T follicular helper cell (primary cell): ENCODE results near the gene METRNL.
"Not testable (repeated sequence)": the region's sequence is repeated elsewhere in the genome, so short reads cannot be mapped to it uniquely, and the experiment has no call there.

Experiments used
- DNase-seq: peaks from one replicate; pipeline ENCODE4 v3.0.0-alpha.2; 2020; ENCODE audit warnings: low read depth

The METRNL gene

DNA sequence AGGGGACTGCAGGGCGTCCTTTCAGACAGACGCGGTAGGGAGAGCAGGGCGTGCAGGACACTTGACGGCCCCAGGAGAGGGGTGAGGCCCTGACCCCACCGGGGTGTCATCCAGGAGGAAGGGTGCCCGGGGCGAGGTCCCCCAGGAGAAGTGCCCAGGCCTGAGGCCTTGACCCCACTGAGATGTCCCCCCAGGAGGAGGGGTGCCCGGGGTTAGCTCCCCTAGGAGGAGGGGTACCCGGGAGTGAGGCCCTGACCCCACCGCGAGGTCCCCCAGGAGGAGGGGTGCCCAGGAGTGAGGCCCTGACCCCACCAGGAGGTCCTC, 27.2 kb upstream of the METRNL start:
- DNase-seq = no peak

GRCh38 chr17:83053021-83053681, 26.3 kb upstream of the METRNL start:
- no peak for DNase-seq

GRCh38 chr17:83053739-83054451, 25.5 kb upstream of the METRNL start:
- no peak for DNase-seq

DNA sequence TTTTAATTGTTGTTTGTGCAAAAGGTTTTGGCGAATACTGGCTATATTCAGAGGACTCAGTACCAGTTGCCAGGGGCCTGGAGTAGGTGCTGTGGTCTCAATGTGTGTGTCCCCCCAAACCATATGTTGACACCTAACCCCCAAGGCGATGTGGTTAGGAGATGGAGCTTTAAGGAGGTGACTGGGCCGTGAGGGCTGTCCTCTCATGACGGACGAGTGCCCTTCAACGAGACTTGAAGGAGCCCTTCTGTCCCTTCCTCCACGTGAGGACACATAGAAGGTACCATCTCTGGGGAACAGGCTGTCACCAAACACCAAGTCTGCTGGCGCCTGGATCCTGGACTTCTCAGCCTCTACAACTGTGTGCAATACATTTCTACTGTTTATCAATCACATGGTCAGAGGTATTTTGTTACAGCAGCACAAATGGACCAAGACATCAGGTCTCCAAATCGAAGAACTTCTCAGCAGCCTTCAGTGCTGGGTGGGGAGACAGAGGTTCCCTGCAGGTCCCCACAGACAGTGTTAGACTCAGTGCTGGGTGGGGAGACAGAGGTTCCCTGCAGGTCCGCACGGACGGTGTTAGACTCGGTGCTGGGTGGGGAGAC, 24.8 kb upstream of the METRNL start:
- no peak for DNase-seq

DNA sequence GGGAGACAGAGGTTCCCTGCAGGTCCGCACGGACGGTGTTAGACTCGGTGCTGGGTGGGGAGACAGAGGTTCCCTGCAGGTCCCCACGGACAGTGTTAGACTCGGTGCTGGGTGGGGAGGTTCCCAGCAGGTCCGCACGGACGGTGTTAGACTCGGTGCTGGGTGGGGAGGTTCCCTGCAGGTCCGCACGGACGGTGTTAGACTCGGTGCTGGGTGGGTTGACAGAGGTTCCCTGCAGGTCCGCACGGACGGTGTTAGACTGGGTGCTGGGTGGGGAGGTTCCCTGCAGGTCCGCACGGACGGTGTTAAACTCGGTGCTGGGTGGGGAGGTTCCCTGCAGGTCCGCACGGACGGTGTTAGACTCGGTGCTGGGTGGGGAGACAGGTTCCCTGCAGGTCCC, 24.2 kb upstream of the METRNL start:
- DNase-seq = not testable (repeated sequence)

- no peak for DNase-seq
These were observed 23.4 kb upstream of the METRNL start for GRCh38 chr17:83055911-83056582.

- DNase-seq = no peak
These were observed 22.6 kb upstream of the METRNL start for GRCh38 chr17:83056583-83057396.

DNA sequence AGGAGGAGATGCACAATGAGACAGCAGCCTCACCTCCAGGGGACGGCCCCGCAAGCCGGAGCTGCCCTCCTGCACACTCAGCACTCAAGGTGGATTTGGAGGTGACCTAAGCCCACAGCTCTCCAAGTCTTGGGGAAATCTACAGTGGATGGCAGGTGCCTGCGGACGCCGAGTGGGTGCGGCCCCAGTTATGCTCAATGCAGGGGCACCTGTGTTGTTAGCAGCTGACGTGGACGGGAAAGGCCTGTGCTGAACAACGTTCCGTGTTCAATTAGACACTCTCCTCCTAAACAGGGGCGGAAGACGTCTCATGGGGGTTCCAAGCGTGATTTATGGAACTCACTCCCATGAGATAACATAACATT, 22.0 kb upstream of the METRNL start:
- no peak for DNase-seq

GRCh38 chr17:83057793-83058265, 21.6 kb upstream of the METRNL start:
- no peak for DNase-seq

GRCh38 chr17:83058266-83058798, 21.1 kb upstream of the METRNL start:
- no peak for DNase-seq

DNA sequence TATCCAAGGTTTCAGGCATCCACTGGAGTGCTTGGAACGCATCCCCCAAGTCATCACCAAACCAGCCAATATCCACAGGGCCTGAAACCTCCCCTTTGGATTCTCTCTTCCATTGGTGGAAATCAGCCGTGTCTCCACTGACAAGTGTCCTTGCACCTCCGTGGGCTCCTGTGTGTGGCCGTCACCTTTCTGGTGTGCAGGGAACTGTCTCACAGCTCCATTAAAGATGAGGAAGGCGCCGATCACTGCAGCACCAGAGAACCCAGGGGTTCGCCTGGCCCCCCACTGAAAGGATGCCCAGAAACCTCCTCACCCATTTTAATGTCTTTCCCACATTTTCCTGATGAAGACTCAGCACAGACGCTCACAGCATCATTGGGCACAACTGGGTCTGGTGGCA, 17.8 kb upstream of the METRNL start:
- DNase-seq = no peak

DNA sequence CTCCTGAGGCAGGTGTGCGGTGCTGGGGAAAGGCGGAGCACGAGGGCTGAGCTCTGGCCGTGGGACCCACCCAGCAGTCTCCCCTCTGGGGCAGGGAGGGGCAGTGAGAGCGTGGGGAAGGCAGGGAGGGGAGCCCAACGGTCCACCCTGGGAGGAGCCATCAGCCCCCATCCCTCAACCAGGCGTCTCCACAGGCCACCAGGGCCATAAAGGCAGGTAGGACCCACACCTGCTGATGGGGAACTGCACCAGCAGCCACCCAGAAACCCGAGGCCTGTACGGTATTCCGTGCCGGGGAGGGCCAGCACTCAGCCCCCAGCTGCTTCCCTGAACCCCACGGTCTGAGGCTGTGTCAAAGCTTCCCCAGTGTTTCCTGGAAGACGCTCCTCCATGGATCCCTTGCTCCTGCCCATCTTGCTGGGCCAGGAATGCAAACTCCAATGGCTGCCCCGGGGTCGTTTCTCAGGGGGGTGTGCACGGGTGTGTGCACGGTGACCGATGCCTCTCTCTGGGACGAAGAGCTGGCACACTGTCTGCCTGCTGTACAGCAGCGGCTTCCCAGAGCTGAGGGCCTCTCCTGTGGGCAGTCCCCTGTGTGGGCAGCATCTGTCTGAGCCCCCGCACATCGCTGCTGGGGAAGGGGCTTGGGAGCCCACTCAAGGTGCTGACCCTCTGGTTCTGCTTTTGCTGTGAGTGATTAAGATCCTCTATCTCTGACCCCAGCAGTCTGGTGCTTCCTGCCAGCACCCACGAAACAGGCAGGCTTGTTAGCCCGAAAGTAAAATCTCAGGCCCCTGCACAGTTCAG, 17.2 kb upstream of the METRNL start:
- DNase-seq = no peak

DNA sequence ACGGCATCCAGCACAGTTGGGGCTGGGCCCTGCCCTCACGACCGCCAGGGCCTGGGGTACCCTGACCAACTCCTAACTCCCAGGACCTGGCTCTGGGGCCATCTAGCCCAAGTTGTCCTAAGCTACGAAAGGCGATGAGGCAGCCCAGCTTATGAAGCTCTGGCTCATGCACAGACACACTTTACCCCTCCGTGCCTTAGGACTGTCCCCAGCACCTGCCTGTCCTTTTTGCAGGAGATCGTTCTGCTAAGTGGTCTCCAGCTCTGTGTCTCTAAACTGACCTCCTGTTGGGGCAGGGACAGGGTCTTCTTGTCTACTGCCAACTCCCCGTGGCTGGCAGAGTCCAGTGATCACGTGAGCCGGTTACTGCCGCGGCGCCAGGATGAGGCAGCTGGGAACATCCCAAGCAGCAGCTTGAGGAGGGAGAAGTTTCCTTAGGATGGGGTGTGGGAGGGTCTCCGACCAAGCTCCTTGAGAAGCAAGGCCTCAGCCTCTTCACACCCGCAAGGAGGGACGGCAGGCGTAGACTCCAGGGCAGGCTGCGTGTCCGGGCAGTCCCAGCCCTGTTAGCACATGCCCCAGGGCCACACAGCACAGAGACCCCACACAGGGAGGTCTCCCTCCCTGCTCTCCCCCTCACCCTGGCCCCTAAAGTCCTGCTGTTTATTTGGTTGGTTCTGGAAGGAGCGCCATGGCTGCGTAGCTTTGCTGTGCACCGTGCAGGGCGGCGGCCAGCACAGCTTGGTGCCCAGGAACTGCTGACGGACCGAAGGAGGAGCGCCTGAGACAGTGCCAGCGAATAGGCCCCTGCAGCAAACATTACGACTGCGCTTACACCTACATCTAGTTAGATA, 16.4 kb upstream of the METRNL start:
- DNase-seq = no peak

GRCh38 chr17:83064021-83064731, 15.2 kb upstream of the METRNL start:
- DNase-seq = no peak

- no peak for DNase-seq
These were observed 14.4 kb upstream of the METRNL start for GRCh38 chr17:83064732-83065659.

GRCh38 chr17:83065660-83066542, 13.5 kb upstream of the METRNL start:
- DNase-seq = no peak

GRCh38 chr17:83066543-83066890, 12.9 kb upstream of the METRNL start:
- not testable (repeated sequence) for DNase-seq
